Skin of body (tissue), 2 donors: ENCODE data around the gene HHAT. TPM values are rescaled to one million over a fixed set of nuclear protein-coding genes. Genes with fewer than 3 reads are reported as not detected.

ENCODE experiments used
- DNase-seq: peaks from one replicate; lab custom pipeline; 2025; lab: John Stamatoyannopoulos, UW
- total RNA-seq: library from RNA; depleted of rRNA; stranded (reverse); fragments of >200 nt; gene quantifications from one replicate; pipeline ENCODE4 v1.2.3, GENCODE V29; 2014

HHAT gene
- 6.8 TPM for total RNA-seq

- DNase-seq: peak; percentile 69
These were observed at the start of gene HHAT for GRCh38 chr1:210328746-210329503. HHAT (plus strand) TSS chr1:210328902; CDS start chr1:210348976, 20,074 bp downstream.

GRCh38 chr1:210280221-210280620, 48.5 kb upstream of the HHAT start:
- no peak for DNase-seq

- no peak for DNase-seq
These were observed 40.6 kb upstream of the HHAT start for GRCh38 chr1:210288116-210288515.

- no peak for DNase-seq
These were observed 39.5 kb upstream of the HHAT start for GRCh38 chr1:210289248-210289647.

GRCh38 chr1:210291081-210291764, 37.5 kb upstream of the HHAT start:
- peak; percentile 88 for DNase-seq

GRCh38 chr1:210291786-210292230, 36.9 kb upstream of the HHAT start:
- DNase-seq: peak; percentile 98

GRCh38 chr1:210292231-210292871, 36.4 kb upstream of the HHAT start:
- DNase-seq: peak; percentile 70

GRCh38 chr1:210293171-210293607, 35.5 kb upstream of the HHAT start:
- DNase-seq: peak; percentile 79

GRCh38 chr1:210294999-210295745, 33.5 kb upstream of the HHAT start:
- peak; percentile 88 for DNase-seq

GRCh38 chr1:210296682-210297081, 32.0 kb upstream of the HHAT start:
- no peak for DNase-seq

- DNase-seq: peak; percentile 52
These were observed 30.4 kb upstream of the HHAT start for GRCh38 chr1:210298296-210298695.

- no peak for DNase-seq
These were observed 29.8 kb upstream of the HHAT start for GRCh38 chr1:210298936-210299335.

GRCh38 chr1:210299501-210299900, 29.2 kb upstream of the HHAT start:
- no peak for DNase-seq

- no peak for DNase-seq
These were observed 27.6 kb upstream of the HHAT start for GRCh38 chr1:210300923-210301614.

- peak; percentile 90 for DNase-seq
These were observed 27.1 kb upstream of the HHAT start for GRCh38 chr1:210301615-210302000.

GRCh38 chr1:210302501-210302900, 26.2 kb upstream of the HHAT start:
- DNase-seq: no peak

GRCh38 chr1:210303391-210303790, 25.3 kb upstream of the HHAT start:
- no peak for DNase-seq

- no peak for DNase-seq
These were observed 18.0 kb upstream of the HHAT start for GRCh38 chr1:210310562-210311153.

GRCh38 chr1:210311726-210312493, 16.8 kb upstream of the HHAT start:
- DNase-seq: no peak
